ENCODE measurements around the gene NXF3.
"Not testable (repeated sequence)": the region's sequence is repeated elsewhere in the genome, so short reads cannot be mapped to it uniquely, and the experiment has no call there.

Gene NXF3

GRCh38 chrX:103073467-103073866 lies 19.5 kb downstream of the NXF3 start:
- Mint-ChIP-seq H3K27me3 (ENCODE audit: low read depth) (no peaks in the 10 kb centered on the region), H3K9me3 (no peaks in the 10 kb centered on the region), H3K4me1 (ENCODE audit: low read depth) (no peaks in the 10 kb centered on the region), H3K36me3 (ENCODE audit: low read depth) (no peaks in the 10 kb centered on the region), H3K4me3 (no peak overlapping the region), H3K27ac (no peak overlapping the region)

GRCh38 chrX:103066606-103067005 lies 26.3 kb downstream of the NXF3 start:
- Mint-ChIP-seq H3K4me3 (no peak overlapping the region), H3K36me3 (ENCODE audit: low read depth) (no peaks in the 10 kb centered on the region), H3K27me3 (ENCODE audit: low read depth) (peaks cover 12% of the 10 kb centered on the region), H3K27ac (no peak overlapping the region), H3K4me1 (ENCODE audit: low read depth) (no peaks in the 10 kb centered on the region), H3K9me3 (no peaks in the 10 kb centered on the region)

- H3K27ac Mint-ChIP-seq: no peak within 1 kb of the TSS
- no peaks in the 10 kb centered on the region for H3K9me3 Mint-ChIP-seq
- H3K36me3 Mint-ChIP-seq (ENCODE audit: low read depth): no peaks in the 10 kb centered on the region
- no peaks in the 10 kb centered on the region for H3K4me1 Mint-ChIP-seq (ENCODE audit: low read depth)
- peaks cover 12% of the 10 kb centered on the region for H3K27me3 Mint-ChIP-seq (ENCODE audit: low read depth)
- no peak within 1 kb of the TSS for H3K4me3 Mint-ChIP-seq
These were observed 29.0 kb downstream of the NXF3 start, which contains the start of gene BEX1 for GRCh38 chrX:103063918-103064434. BEX1 (minus strand) TSS chrX:103064171; CDS start chrX:103063274, 897 bp downstream.

- Mint-ChIP-seq H3K4me1 (ENCODE audit: low read depth) (no peaks in the 10 kb centered on the region), H3K27ac (no peak overlapping the region), H3K36me3 (ENCODE audit: low read depth) (no peaks in the 10 kb centered on the region), H3K27me3 (ENCODE audit: low read depth) (peaks cover 12% of the 10 kb centered on the region), H3K9me3 (no peaks in the 10 kb centered on the region), H3K4me3 (no peak overlapping the region)
These were observed 29.6 kb downstream of the NXF3 start for GRCh38 chrX:103063191-103063845.

- Mint-ChIP-seq H3K4me1 (ENCODE audit: low read depth) (no peaks in the 10 kb centered on the region), H3K27me3 (ENCODE audit: low read depth) (peaks cover 12% of the 10 kb centered on the region), H3K4me3 (no peak overlapping the region), H3K36me3 (ENCODE audit: low read depth) (no peaks in the 10 kb centered on the region), H3K9me3 (no peaks in the 10 kb centered on the region), H3K27ac (no peak overlapping the region)
These were observed 31.5 kb downstream of the NXF3 start for GRCh38 chrX:103061486-103061885.

GRCh38 chrX:103056902-103057301 lies 36.0 kb downstream of the NXF3 start:
- H3K36me3 Mint-ChIP-seq (ENCODE audit: low read depth): no peaks in the 10 kb centered on the region
- no peaks in the 10 kb centered on the region for H3K27me3 Mint-ChIP-seq (ENCODE audit: low read depth)
- no peaks in the 10 kb centered on the region for H3K9me3 Mint-ChIP-seq
- no peak overlapping the region for H3K27ac Mint-ChIP-seq
- no peak overlapping the region for H3K4me3 Mint-ChIP-seq
- H3K4me1 Mint-ChIP-seq (ENCODE audit: low read depth): no peaks in the 10 kb centered on the region

GRCh38 chrX:103052625-103053024 lies 40.3 kb downstream of the NXF3 start:
- H3K9me3 Mint-ChIP-seq: no peaks in the 10 kb centered on the region
- peaks cover 3% of the 10 kb centered on the region for H3K27me3 Mint-ChIP-seq (ENCODE audit: low read depth)
- H3K36me3 Mint-ChIP-seq (ENCODE audit: low read depth): no peaks in the 10 kb centered on the region
- H3K4me3 Mint-ChIP-seq: no peak overlapping the region
- H3K27ac Mint-ChIP-seq: no peak overlapping the region
- H3K4me1 Mint-ChIP-seq (ENCODE audit: low read depth): no peaks in the 10 kb centered on the region

GRCh38 chrX:103051260-103051789 lies 41.6 kb downstream of the NXF3 start:
- Mint-ChIP-seq H3K4me3 (no peak overlapping the region), H3K4me1 (ENCODE audit: low read depth) (no peaks in the 10 kb centered on the region), H3K27ac (no peak overlapping the region), H3K36me3 (ENCODE audit: low read depth) (no peaks in the 10 kb centered on the region), H3K27me3 (ENCODE audit: low read depth) (peaks cover 3% of the 10 kb centered on the region), H3K9me3 (no peaks in the 10 kb centered on the region)

- H3K36me3 Mint-ChIP-seq (ENCODE audit: low read depth); H3K9me3 Mint-ChIP-seq; H3K4me1 Mint-ChIP-seq (ENCODE audit: low read depth); H3K27me3 Mint-ChIP-seq (ENCODE audit: low read depth); H3K4me3 Mint-ChIP-seq; H3K27ac Mint-ChIP-seq: not testable (repeated sequence)
These were observed 59.6 kb downstream of the NXF3 start for GRCh38 chrX:103033371-103033770.
